Panc1 (cell line): ENCODE data around the gene EEF1A1.

Experiments used
- CTCF ChIP-seq: fragments of 450-650 bp; IDR thresholded peaks from 2 replicates; pipeline ENCODE4 v1.5.1; 2017; ENCODE audit warnings: mild to moderate bottlenecking
- POLR2AphosphoS5 ChIP-seq: IDR thresholded peaks from 2 replicates; pipeline ENCODE4 v1.6.1; 2012; ENCODE audit warnings: mild to moderate bottlenecking, low read depth, low read length, moderate library complexity
- SIN3A ChIP-seq: IDR thresholded peaks from 2 replicates; pipeline ENCODE4 v1.6.1; 2012; ENCODE audit warnings: low read depth, mild to moderate bottlenecking, low read length, moderate library complexity, borderline replicate concordance; ENCODE audit not compliant: insufficient read depth
- TCF7L2 ChIP-seq: IDR thresholded peaks from 2 replicates; pipeline ENCODE4 v1.6.1; 2011; ENCODE audit warnings: mild to moderate bottlenecking, low read depth, low read length, inconsistent platforms
- TF ChIP-seq, protein P1 (sequence below), 2 experiments: IDR thresholded peaks; 2 replicates each; pipeline ENCODE4 v1.6.1; 2011 to 2012; ENCODE audit warnings: low read depth in 2 of 2, control low read depth in 1 of 2, low read length in 1 of 2, mild to moderate bottlenecking in 1 of 2, moderate library complexity in 1 of 2; ENCODE audit not compliant: insufficient read depth in 1 of 2

DNA sequence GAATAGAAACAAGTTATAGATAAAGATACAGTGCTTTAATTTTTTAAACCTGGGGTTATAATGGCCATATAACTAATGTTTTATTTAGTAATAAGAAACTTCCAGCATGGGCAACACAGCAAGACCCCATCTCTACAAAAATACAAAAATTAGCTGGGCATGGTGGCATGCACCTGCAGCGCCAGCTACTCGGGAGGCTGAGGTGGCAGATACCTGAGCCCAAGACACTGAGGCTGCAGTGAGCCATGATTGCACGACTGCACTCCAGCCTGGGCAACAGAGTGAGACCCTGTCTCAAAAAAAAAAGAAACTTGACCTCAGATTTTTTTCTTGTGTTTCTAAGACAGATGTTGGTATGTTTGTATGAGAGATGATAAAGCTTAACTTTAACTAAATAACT lies 22.9 kb downstream of the EEF1A1 start:
- TF ChIP-seq CTCF (no peak), POLR2AphosphoS5 (no peak), TCF7L2 (no peak), SIN3A (no peak)
- TF ChIP-seq, protein P1, sequence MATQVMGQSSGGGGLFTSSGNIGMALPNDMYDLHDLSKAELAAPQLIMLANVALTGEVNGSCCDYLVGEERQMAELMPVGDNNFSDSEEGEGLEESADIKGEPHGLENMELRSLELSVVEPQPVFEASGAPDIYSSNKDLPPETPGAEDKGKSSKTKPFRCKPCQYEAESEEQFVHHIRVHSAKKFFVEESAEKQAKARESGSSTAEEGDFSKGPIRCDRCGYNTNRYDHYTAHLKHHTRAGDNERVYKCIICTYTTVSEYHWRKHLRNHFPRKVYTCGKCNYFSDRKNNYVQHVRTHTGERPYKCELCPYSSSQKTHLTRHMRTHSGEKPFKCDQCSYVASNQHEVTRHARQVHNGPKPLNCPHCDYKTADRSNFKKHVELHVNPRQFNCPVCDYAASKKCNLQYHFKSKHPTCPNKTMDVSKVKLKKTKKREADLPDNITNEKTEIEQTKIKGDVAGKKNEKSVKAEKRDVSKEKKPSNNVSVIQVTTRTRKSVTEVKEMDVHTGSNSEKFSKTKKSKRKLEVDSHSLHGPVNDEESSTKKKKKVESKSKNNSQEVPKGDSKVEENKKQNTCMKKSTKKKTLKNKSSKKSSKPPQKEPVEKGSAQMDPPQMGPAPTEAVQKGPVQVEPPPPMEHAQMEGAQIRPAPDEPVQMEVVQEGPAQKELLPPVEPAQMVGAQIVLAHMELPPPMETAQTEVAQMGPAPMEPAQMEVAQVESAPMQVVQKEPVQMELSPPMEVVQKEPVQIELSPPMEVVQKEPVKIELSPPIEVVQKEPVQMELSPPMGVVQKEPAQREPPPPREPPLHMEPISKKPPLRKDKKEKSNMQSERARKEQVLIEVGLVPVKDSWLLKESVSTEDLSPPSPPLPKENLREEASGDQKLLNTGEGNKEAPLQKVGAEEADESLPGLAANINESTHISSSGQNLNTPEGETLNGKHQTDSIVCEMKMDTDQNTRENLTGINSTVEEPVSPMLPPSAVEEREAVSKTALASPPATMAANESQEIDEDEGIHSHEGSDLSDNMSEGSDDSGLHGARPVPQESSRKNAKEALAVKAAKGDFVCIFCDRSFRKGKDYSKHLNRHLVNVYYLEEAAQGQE (IDR thresholded peaks at IDR 0.05; ENCODE audit: insufficient read depth in 1 of 2, low read depth in 2 of 2, low read length in 1 of 2) = no peak
